ENCODE measurements around the gene HOXB1.

DNA sequence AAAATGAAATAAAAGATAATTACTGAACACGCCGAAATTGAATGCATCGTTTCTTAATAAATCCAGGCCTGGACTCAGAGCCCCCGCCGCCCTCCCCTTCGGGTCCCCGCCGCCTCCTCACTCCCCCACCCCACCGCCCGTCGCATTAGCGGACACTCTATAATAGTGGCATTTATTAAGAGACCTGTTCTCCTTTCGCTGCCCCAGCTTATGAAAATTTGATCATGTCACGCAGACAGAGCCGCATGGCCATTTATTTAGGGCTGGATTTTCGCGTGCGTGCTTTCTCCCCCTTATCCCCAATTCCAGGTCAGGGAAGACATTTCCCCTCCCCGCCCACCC, 20.4 kb upstream of the HOXB1 start:
- TF ChIP-seq, protein P1, sequence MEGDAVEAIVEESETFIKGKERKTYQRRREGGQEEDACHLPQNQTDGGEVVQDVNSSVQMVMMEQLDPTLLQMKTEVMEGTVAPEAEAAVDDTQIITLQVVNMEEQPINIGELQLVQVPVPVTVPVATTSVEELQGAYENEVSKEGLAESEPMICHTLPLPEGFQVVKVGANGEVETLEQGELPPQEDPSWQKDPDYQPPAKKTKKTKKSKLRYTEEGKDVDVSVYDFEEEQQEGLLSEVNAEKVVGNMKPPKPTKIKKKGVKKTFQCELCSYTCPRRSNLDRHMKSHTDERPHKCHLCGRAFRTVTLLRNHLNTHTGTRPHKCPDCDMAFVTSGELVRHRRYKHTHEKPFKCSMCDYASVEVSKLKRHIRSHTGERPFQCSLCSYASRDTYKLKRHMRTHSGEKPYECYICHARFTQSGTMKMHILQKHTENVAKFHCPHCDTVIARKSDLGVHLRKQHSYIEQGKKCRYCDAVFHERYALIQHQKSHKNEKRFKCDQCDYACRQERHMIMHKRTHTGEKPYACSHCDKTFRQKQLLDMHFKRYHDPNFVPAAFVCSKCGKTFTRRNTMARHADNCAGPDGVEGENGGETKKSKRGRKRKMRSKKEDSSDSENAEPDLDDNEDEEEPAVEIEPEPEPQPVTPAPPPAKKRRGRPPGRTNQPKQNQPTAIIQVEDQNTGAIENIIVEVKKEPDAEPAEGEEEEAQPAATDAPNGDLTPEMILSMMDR (IDR thresholded peaks at IDR 0.05) = no peak
- TF ChIP-seq EZH2 (IDR thresholded peaks at IDR 0.05) (no peak), EZH2phosphoT487 (IDR thresholded peaks at IDR 0.05) (no peak)
